ENCODE data around the gene A2M. TPM values are rescaled to one million over a fixed set of nuclear protein-coding genes. Genes with fewer than 3 reads are reported as not detected.

A2M gene
- total and polyA plus RNA-seq, 7 experiments from 2014 or later = 0.08 to 4.9 (median 1.5) TPM; not detected in 3

- no peak overlapping the region for H3K27ac Mint-ChIP-seq
- ATAC-seq = no peak
- Histone ChIP-seq H3K4me3 (ENCODE audit: low read length) (no peak overlapping the region), H3K27ac (ENCODE audit: low read depth, low read length) (no peak overlapping the region), H3K36me3 (ENCODE audit: control insufficient read depth in 2 of 3, insufficient read depth in 3 of 3, low read length in 3 of 3) (no peaks in the 10 kb centered on the region), H3K9me3 (ENCODE audit: control insufficient read depth in 2 of 3, low read length in 3 of 3) (no peaks in the 10 kb centered on the region), H3K4me1 (ENCODE audit: control insufficient read depth in 2 of 2, insufficient read depth in 2 of 2, low read length in 2 of 2) (no peaks in the 10 kb centered on the region), H3K27me3 (ENCODE audit: control insufficient read depth in 2 of 2, insufficient read depth in 2 of 2, low read length in 2 of 2) (no peaks in the 10 kb centered on the region)
- DNase-seq = no peak
- POLR2A ChIA-PET = no interaction called here
- no peaks in the 10 kb centered on the region for H3K9me3 Mint-ChIP-seq
- peaks cover 0 to 9% (median 0%) of the 10 kb centered on the region in 5 donors for H3K36me3 Mint-ChIP-seq
- CTCF ChIA-PET = no interaction called here
- H3K27me3 Mint-ChIP-seq = no peaks in the 10 kb centered on the region
- no peak overlapping the region for H3K4me3 Mint-ChIP-seq
- peaks cover 0 to 1% (median 0%) of the 10 kb centered on the region in 7 donors for H3K4me1 Mint-ChIP-seq
- intact Hi-C loops (cut with micrococcal nuclease) = no loop called here
These were observed 14.6 kb downstream of the A2M start for GRCh38 chr12:9101018-9101687.

- no peak overlapping the region for H3K4me3 Mint-ChIP-seq
- Histone ChIP-seq H3K27ac (ENCODE audit: low read depth, low read length) (no peak overlapping the region), H3K9me3 (ENCODE audit: control insufficient read depth in 2 of 3, low read length in 3 of 3) (no peaks in the 10 kb centered on the region), H3K36me3 (ENCODE audit: control insufficient read depth in 2 of 3, insufficient read depth in 3 of 3, low read length in 3 of 3) (no peaks in the 10 kb centered on the region), H3K27me3 (ENCODE audit: control insufficient read depth in 2 of 2, insufficient read depth in 2 of 2, low read length in 2 of 2) (no peaks in the 10 kb centered on the region), H3K4me3 (ENCODE audit: low read length) (no peak overlapping the region), H3K4me1 (ENCODE audit: control insufficient read depth in 2 of 2, insufficient read depth in 2 of 2, low read length in 2 of 2) (no peaks in the 10 kb centered on the region)
- H3K4me1 Mint-ChIP-seq = peaks cover 0 to 1% (median 0%) of the 10 kb centered on the region in 7 donors
- CTCF ChIA-PET = no interaction called here
- peaks cover 0 to 9% (median 0%) of the 10 kb centered on the region in 5 donors for H3K36me3 Mint-ChIP-seq
- DNase-seq (no peak), ATAC-seq (no peak)
- intact Hi-C loops (cut with micrococcal nuclease) = no loop called here
- H3K9me3 Mint-ChIP-seq = no peaks in the 10 kb centered on the region
- POLR2A ChIA-PET = no interaction called here
- no peak overlapping the region for H3K27ac Mint-ChIP-seq
- H3K27me3 Mint-ChIP-seq = no peaks in the 10 kb centered on the region
These were observed 16.0 kb downstream of the A2M start for GRCh38 chr12:9099552-9100190.

DNA sequence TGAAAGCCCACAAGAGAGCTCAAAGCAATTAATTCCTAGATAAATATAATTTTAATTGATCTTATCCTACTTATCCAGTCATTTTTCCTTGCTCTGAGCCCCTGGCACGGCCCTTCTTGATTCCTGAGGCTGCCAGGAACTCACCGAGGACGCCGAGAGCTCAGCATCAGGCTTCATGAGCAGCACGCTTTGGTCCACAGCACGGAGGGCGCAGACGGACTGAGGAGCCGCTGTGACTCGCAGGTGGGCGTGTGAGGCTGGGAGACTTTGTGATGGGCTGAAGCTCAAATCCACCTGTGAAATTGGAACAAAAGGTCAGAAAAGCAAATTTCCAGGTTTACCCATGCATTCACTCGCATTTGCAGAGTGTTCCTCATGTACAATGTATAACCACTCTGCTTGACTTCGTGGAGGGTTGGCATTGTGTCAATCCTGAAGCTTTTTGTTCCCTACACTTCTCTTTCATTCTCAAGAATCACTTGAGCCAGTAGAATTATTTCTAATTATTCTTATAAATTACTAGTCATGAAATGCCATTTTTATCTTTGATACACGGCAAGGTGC is 17.2 kb downstream of the A2M start:
- no peak overlapping the region for H3K4me3 ChIP-seq (ENCODE audit: low read length)
- no peak overlapping the region for H3K27ac ChIP-seq (ENCODE audit: low read depth, low read length)
- ChIA-PET CTCF (no interaction called here), POLR2A (no interaction called here)
- H3K9me3 Mint-ChIP-seq = no peaks in the 10 kb centered on the region
- no peaks in the 10 kb centered on the region for H3K36me3 ChIP-seq (ENCODE audit: control insufficient read depth in 2 of 3, insufficient read depth in 3 of 3, low read length in 3 of 3)
- H3K36me3 Mint-ChIP-seq = peaks cover 0 to 9% (median 0%) of the 10 kb centered on the region in 5 donors
- H3K4me3 Mint-ChIP-seq = no peak overlapping the region
- no peak overlapping the region for H3K27ac Mint-ChIP-seq
- no peaks in the 10 kb centered on the region for H3K27me3 Mint-ChIP-seq
- ATAC-seq (no peak), DNase-seq (no peak)
- H3K4me1 ChIP-seq (ENCODE audit: control insufficient read depth in 2 of 2, insufficient read depth in 2 of 2, low read length in 2 of 2) = no peaks in the 10 kb centered on the region
- no peaks in the 10 kb centered on the region for H3K27me3 ChIP-seq (ENCODE audit: control insufficient read depth in 2 of 2, insufficient read depth in 2 of 2, low read length in 2 of 2)
- peaks cover 0 to 1% (median 0%) of the 10 kb centered on the region in 7 donors for H3K4me1 Mint-ChIP-seq
- intact Hi-C loops (cut with micrococcal nuclease) = no loop called here
- no peaks in the 10 kb centered on the region for H3K9me3 ChIP-seq (ENCODE audit: control insufficient read depth in 2 of 3, low read length in 3 of 3)

DNA sequence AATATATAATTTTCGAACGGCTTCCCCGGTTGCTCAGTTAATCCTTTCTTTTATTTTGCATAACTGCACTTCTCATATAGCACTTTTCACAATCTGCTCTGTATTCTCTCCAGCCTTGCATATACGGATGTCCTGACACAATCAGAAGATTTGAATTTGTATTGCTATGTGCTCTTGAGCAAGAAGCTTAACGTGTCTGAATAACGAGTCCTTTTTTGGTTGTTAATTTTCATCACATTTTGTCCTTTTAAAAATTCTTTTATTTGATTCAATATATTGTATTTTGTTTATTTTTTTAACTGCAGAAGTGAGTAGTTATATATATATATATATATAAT is 17.6 kb downstream of the A2M start:
- POLR2A ChIA-PET = no interaction called here
- Histone ChIP-seq H3K9me3 (ENCODE audit: control insufficient read depth in 2 of 3, low read length in 3 of 3) (no peaks in the 10 kb centered on the region), H3K36me3 (ENCODE audit: control insufficient read depth in 2 of 3, insufficient read depth in 3 of 3, low read length in 3 of 3) (no peaks in the 10 kb centered on the region), H3K4me1 (ENCODE audit: control insufficient read depth in 2 of 2, insufficient read depth in 2 of 2, low read length in 2 of 2) (no peaks in the 10 kb centered on the region), H3K27ac (ENCODE audit: low read depth, low read length) (no peak overlapping the region), H3K27me3 (ENCODE audit: control insufficient read depth in 2 of 2, insufficient read depth in 2 of 2, low read length in 2 of 2) (no peaks in the 10 kb centered on the region), H3K4me3 (ENCODE audit: low read length) (no peak overlapping the region)
- intact Hi-C loops (cut with micrococcal nuclease) = no loop called here
- H3K4me1 Mint-ChIP-seq = peaks cover 0 to 1% (median 0%) of the 10 kb centered on the region in 7 donors
- H3K27me3 Mint-ChIP-seq = no peaks in the 10 kb centered on the region
- CTCF ChIA-PET = no interaction called here
- ATAC-seq (no peak), DNase-seq (no peak)
- no peak overlapping the region for H3K4me3 Mint-ChIP-seq
- no peak overlapping the region for H3K27ac Mint-ChIP-seq
- H3K36me3 Mint-ChIP-seq = peaks cover 0 to 9% (median 0%) of the 10 kb centered on the region in 5 donors
- no peaks in the 10 kb centered on the region for H3K9me3 Mint-ChIP-seq

DNA sequence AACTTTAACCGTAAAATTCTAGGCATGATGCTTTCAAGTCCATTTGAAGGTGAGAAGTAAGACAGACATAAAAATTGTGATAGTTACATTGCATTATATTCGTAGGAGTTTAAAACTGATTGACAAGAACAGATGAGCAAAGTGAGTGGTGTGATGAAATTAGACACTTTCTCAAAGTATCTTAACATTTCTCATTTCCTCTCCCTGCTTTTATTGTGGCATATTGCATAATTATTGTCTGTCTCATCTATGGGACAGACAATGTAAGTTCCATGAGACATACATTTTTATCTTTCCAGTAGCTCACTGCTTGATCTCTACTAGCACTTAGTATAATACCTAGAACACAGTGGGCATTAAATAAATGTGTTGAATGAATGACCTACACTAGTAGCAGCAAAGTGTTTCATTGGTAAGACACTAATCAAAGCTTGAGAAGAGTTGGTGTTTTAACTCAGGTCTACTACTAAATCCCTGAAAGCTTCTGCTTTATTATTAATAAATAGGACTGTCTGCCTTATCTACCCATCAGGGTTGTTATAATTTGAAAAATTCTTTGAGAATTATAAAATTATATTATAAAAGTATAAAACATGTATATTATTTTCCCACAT is 19.0 kb downstream of the A2M start:
- no peak overlapping the region for H3K27ac ChIP-seq (ENCODE audit: low read depth, low read length)
- H3K27me3 ChIP-seq (ENCODE audit: control insufficient read depth in 2 of 2, insufficient read depth in 2 of 2, low read length in 2 of 2) = no peaks in the 10 kb centered on the region
- H3K9me3 ChIP-seq (ENCODE audit: control insufficient read depth in 2 of 3, low read length in 3 of 3) = no peaks in the 10 kb centered on the region
- H3K4me1 ChIP-seq (ENCODE audit: control insufficient read depth in 2 of 2, insufficient read depth in 2 of 2, low read length in 2 of 2) = no peaks in the 10 kb centered on the region
- POLR2A ChIA-PET = no interaction called here
- Mint-ChIP-seq H3K27ac (no peak overlapping the region), H3K36me3 (peaks cover 0 to 9% (median 4%) of the 10 kb centered on the region in 5 donors), H3K4me1 (peaks cover 0 to 1% (median 0%) of the 10 kb centered on the region in 7 donors), H3K4me3 (no peak overlapping the region), H3K27me3 (no peaks in the 10 kb centered on the region), H3K9me3 (no peaks in the 10 kb centered on the region)
- intact Hi-C loops (cut with micrococcal nuclease) = no loop called here
- DNase-seq (no peak), ATAC-seq (no peak)
- H3K36me3 ChIP-seq (ENCODE audit: control insufficient read depth in 2 of 3, insufficient read depth in 3 of 3, low read length in 3 of 3) = no peaks in the 10 kb centered on the region
- CTCF ChIA-PET = interaction anchor here (0.8 kb wide), 1 partner anchor 18 kb away, joined by 3 read pairs; no protein-coding TSS in a partner anchor
- no peak overlapping the region for H3K4me3 ChIP-seq (ENCODE audit: low read length)

DNA sequence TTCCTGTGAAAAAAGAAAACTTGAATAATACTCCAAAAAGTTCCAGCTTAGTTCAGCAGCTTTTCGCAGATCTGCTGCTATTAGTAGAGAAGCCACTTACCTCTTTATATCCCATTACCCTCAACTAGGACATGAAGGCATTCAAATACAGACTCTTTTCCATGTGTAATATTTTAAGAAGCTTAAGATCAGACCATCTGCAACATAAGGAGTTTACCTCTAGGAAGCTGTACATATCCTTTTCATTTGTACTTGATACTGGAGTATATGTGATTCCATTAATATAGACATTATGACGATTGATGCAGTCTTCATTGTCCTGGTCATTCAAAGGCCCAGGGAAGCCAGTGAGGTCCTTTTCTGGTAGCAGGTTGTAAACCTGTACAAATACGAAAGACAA is 20.4 kb downstream of the A2M start:
- H3K4me1 ChIP-seq (ENCODE audit: control insufficient read depth in 2 of 2, insufficient read depth in 2 of 2, low read length in 2 of 2) = no peaks in the 10 kb centered on the region
- ChIA-PET POLR2A (no interaction called here), CTCF (interaction anchor here (0.8 kb wide), 1 partner anchor 30 kb away, joined by 3 read pairs; no protein-coding TSS in a partner anchor)
- Mint-ChIP-seq H3K9me3 (no peaks in the 10 kb centered on the region), H3K4me3 (no peak overlapping the region), H3K36me3 (peaks cover 0 to 9% (median 4%) of the 10 kb centered on the region in 5 donors), H3K27ac (no peak overlapping the region), H3K27me3 (peaks cover 0 to under 1% (median 0%) of the 10 kb centered on the region in 5 donors), H3K4me1 (peaks cover 0 to 1% (median 0%) of the 10 kb centered on the region in 7 donors)
- H3K27ac ChIP-seq (ENCODE audit: low read depth, low read length) = no peak overlapping the region
- H3K4me3 ChIP-seq (ENCODE audit: low read length) = no peak overlapping the region
- H3K36me3 ChIP-seq (ENCODE audit: control insufficient read depth in 2 of 3, insufficient read depth in 3 of 3, low read length in 3 of 3) = no peaks in the 10 kb centered on the region
- no peaks in the 10 kb centered on the region for H3K27me3 ChIP-seq (ENCODE audit: control insufficient read depth in 2 of 2, insufficient read depth in 2 of 2, low read length in 2 of 2)
- DNase-seq (no peak), ATAC-seq (no peak)
- intact Hi-C loops (cut with micrococcal nuclease) = no loop called here
- H3K9me3 ChIP-seq (ENCODE audit: control insufficient read depth in 2 of 3, low read length in 3 of 3) = no peaks in the 10 kb centered on the region
